Measurements from ENCODE around the gene WNT3A. TPM values are rescaled to one million over a fixed set of nuclear protein-coding genes. Genes with fewer than 3 reads are reported as not detected.

Gene WNT3A
- total RNA-seq, 2 experiments from 2014 or later: 0.08 to 0.14 TPM

DNA sequence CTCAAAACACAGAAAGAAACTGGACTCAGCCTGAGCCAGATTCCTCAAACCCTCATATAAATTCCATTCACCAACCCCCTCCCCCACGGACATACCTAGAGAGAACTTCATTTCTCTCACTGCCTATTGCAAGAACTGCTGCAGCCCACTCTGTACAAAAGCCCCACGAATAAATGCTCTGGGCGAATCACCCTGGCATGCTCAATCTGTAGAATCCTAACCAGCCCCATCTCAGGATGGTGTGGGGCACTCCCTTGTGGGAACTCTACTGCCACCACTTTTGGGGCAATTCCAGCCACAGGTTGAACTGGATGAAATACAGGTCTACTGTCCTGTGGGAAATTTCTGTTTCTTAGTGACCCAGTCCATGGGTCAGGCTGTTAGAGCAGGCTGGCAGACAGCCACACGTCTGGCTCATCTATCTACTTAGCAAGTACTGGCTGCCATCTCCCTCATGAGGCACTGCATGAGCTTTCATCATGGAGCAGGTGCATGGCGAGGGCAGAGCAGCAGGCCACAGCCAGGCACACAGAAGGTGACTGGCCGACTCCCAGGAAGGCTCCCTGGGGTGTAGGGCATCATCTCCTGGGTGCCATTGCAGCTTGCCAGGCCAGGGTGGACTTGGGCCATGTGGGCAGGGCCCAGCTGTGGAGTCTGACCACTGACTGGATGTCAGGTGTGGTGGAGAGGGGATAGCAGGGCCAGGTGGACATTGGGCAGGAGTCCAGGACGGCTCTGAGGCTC is 97.9 kb downstream of the WNT3A start:
- POLR2A ChIA-PET: no interaction called here
- intact Hi-C loops (cut with DNase I, micrococcal nuclease): loop anchor here (10.0 kb wide), 3 partner anchors 110 to 370 kb away; partner anchors contain the start of genes JMJD4 (in 1 of the 2), SNAP47 (in 1 of the 2) and TRIM11 (in 1 of the 2)
- CTCF ChIA-PET: no interaction called here
- H3K27me3 ChIP-seq (ENCODE audit: control insufficient read depth in 1 of 2, insufficient read depth in 2 of 2, low read length in 2 of 2): no peaks in the 10 kb centered on the region
- no peak overlapping the region for H3K27ac ChIP-seq (ENCODE audit: low read depth in 1 of 2, low read length in 2 of 2)
- peaks cover 42% of the 10 kb centered on the region for H3K4me1 Mint-ChIP-seq (ENCODE audit: low read depth)
- ATAC-seq (ENCODE audit: poor library complexity) (no peak), DNase-seq (peak in 1 of 14 experiments; percentile 16)
- peaks cover 39% of the 10 kb centered on the region for H3K36me3 ChIP-seq (ENCODE audit: insufficient read depth, low read length)
- TF ChIP-seq, protein P1, sequence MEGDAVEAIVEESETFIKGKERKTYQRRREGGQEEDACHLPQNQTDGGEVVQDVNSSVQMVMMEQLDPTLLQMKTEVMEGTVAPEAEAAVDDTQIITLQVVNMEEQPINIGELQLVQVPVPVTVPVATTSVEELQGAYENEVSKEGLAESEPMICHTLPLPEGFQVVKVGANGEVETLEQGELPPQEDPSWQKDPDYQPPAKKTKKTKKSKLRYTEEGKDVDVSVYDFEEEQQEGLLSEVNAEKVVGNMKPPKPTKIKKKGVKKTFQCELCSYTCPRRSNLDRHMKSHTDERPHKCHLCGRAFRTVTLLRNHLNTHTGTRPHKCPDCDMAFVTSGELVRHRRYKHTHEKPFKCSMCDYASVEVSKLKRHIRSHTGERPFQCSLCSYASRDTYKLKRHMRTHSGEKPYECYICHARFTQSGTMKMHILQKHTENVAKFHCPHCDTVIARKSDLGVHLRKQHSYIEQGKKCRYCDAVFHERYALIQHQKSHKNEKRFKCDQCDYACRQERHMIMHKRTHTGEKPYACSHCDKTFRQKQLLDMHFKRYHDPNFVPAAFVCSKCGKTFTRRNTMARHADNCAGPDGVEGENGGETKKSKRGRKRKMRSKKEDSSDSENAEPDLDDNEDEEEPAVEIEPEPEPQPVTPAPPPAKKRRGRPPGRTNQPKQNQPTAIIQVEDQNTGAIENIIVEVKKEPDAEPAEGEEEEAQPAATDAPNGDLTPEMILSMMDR (IDR thresholded peaks at IDR 0.05): no peak
- H3K4me3 ChIP-seq (ENCODE audit: low read length): no peak overlapping the region
- peaks cover 44% of the 10 kb centered on the region for H3K36me3 Mint-ChIP-seq (ENCODE audit: low read depth)
- H3K9me3 ChIP-seq (ENCODE audit: control insufficient read depth in 1 of 2, insufficient read depth in 1 of 2, low read length in 2 of 2): no peaks in the 10 kb centered on the region
- no peaks in the 10 kb centered on the region for H3K27me3 Mint-ChIP-seq
- H3K4me1 ChIP-seq (ENCODE audit: insufficient read depth, low read length): peaks cover 51% of the 10 kb centered on the region
- peak overlapping the region; percentile 96 for H3K4me3 Mint-ChIP-seq
- H3K9me3 Mint-ChIP-seq: no peaks in the 10 kb centered on the region
- H3K27ac Mint-ChIP-seq: peak overlapping the region; percentile 84

DNA sequence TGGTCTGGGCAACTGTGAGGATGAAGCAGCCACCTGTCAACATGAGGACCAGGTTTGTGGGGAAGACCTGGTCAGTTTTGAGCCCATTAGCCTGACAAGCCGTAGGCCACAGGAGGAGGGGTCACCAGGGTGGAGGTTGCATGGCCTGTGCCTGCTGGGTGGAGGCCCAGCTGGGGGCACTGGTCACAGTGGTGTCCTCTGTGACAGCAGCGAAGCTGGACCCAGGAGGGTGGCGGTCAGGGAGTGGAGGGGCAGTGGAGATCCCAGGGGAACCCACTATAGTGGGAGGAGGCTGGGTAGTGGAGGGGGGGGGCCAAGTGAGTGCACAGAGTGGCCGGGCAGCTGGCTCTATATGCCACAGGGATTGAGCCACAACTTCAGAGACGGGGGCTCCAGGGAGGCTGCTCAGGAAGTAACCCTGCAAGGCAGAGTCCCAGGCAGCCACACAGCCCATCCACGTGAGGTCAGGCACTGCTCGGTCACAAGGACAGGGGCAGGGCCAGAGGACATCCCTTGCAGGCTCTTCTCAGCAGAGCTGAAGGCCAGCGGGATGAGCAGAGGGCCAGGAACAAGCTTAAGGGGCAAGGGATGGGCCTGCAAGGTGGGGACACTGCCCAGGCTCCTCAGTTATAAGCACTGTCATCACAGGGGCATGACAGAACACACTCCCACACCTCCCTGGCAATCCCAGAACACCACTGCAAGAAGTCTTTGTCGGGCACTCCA is 98.6 kb downstream of the WNT3A start:
- peaks cover 57% of the 10 kb centered on the region for H3K4me1 ChIP-seq (ENCODE audit: insufficient read depth, low read length)
- POLR2A ChIA-PET: interaction anchor here (1.2 to 1.9 kb wide), 2 partner anchors 23 to 60 kb away, joined by 5 to 10 read pairs; partner anchors contain the start of genes ARF1 and IBA57

More for the DNA sequence above, 98.6 kb downstream of the WNT3A start:
- Mint-ChIP-seq H3K4me3 (peak overlapping the region; percentile 96), H3K9me3 (no peaks in the 10 kb centered on the region), H3K27me3 (no peaks in the 10 kb centered on the region), H3K36me3 (ENCODE audit: low read depth) (peaks cover 37% of the 10 kb centered on the region), H3K4me1 (ENCODE audit: low read depth) (peaks cover 48% of the 10 kb centered on the region), H3K27ac (peak overlapping the region; percentile 84)
- no peaks in the 10 kb centered on the region for H3K9me3 ChIP-seq (ENCODE audit: control insufficient read depth in 1 of 2, insufficient read depth in 1 of 2, low read length in 2 of 2)
- peaks cover 32% of the 10 kb centered on the region for H3K36me3 ChIP-seq (ENCODE audit: insufficient read depth, low read length)
- H3K27ac ChIP-seq (ENCODE audit: low read depth in 1 of 2, low read length in 2 of 2): no peak overlapping the region
- intact Hi-C loops (cut with DNase I, micrococcal nuclease): loop anchor here (10.0 kb wide), 3 partner anchors 111 to 371 kb away; partner anchors contain the start of genes JMJD4 (in 1 of the 2), SNAP47 (in 1 of the 2) and TRIM11 (in 1 of the 2)
- TF ChIP-seq, protein P1 (IDR thresholded peaks at IDR 0.05): no peak
- no peak for ATAC-seq (ENCODE audit: poor library complexity)
- CTCF ChIA-PET: no interaction called here
- DNase-seq: peak in 1 of 14 experiments; percentile 32
- H3K4me3 ChIP-seq (ENCODE audit: low read length): no peak overlapping the region
- no peaks in the 10 kb centered on the region for H3K27me3 ChIP-seq (ENCODE audit: control insufficient read depth in 1 of 2, insufficient read depth in 2 of 2, low read length in 2 of 2)

Measured in CD4-positive, alpha-beta T cell (primary cell).